ENCODE data around the gene CNTD1.
A peak's percentile ranks its signal among the peaks of the same experiment; 100 is the strongest.

The CNTD1 gene, protein sequence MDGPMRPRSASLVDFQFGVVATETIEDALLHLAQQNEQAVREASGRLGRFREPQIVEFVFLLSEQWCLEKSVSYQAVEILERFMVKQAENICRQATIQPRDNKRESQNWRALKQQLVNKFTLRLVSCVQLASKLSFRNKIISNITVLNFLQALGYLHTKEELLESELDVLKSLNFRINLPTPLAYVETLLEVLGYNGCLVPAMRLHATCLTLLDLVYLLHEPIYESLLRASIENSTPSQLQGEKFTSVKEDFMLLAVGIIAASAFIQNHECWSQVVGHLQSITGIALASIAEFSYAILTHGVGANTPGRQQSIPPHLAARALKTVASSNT

DNA sequence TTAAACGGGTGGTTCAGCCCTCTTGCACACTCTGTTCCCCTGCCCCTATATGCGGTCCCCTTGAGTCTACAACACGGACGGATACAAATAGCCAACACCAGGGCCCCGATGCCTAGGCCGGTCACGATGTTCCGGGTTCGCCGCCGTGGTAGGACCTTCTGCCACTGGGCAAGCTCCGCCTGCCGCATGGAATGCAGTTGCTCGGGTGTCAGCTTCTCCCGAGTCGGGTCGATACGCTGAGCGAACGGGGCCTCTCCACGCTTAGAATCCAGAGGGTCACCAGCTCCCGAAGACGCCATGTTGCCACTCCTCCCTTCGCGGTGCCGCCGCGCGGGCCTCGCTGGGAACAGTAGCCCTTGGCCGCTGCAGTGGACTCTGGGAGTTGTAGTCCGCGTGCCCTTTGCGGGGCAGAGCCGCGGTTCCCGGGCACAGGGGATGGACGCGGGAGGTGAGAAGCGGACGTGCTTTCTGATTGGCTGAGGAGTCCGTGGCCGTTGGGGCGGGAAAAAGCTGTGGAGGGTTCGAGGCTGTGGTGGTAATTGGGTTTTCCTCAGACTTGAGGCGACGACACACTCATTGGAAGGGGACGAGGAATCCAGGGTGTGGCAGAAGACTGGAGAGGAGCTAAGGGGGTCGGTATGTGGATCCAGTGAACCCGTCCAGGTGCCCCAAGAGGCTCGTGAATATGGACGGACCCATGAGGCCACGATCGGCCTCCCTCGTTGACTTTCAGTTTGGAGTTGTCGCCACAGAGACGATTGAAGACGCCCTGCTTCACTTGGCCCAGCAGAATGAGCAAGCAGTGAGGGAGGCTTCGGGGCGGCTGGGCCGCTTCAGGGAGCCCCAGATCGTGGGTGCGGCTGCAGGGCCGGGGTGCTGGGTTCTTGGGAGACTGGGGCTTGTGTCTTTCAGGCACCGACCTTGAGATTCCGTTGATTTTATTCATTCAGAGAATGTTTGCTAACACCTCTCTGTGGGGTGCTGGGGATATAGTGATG lies at the start of gene CNTD1, which contains the start of gene COA3:
CNTD1 (plus strand) TSS at position 479 of the 998 bp plus-strand sequence; CDS start at position 686, 207 bp downstream.
COA3 (minus strand) TSS at position 322 of the 998 bp plus-strand sequence; CDS start at position 299, 23 bp downstream.
- Histone ChIP-seq H3K27ac (ENCODE audit: poor library complexity, severe bottlenecking) (peak within 1 kb of the TSS; percentile 24), H3K36me3 (ENCODE audit: low read depth) (peaks cover 8% of the 10 kb centered on the region; the same call in 1 of the 2 replicates), H3K4me1 (ENCODE audit: insufficient read depth, poor library complexity, severe bottlenecking) (peaks cover 9% of the 10 kb centered on the region), H3K27me3 (ENCODE audit: insufficient read depth, poor library complexity, severe bottlenecking) (no peaks in the 10 kb centered on the region), H3K4me3 (ENCODE audit: severe bottlenecking) (peak within 1 kb of the TSS; percentile 60), H3K9me3 (ENCODE audit: severe bottlenecking) (no peaks in the 10 kb centered on the region)
- ATAC-seq (ENCODE audit: low read depth) = peak; percentile 98
- DNase-seq (ENCODE audit: low spot score) = peak; percentile 87
- TF ChIP-seq, protein P1, sequence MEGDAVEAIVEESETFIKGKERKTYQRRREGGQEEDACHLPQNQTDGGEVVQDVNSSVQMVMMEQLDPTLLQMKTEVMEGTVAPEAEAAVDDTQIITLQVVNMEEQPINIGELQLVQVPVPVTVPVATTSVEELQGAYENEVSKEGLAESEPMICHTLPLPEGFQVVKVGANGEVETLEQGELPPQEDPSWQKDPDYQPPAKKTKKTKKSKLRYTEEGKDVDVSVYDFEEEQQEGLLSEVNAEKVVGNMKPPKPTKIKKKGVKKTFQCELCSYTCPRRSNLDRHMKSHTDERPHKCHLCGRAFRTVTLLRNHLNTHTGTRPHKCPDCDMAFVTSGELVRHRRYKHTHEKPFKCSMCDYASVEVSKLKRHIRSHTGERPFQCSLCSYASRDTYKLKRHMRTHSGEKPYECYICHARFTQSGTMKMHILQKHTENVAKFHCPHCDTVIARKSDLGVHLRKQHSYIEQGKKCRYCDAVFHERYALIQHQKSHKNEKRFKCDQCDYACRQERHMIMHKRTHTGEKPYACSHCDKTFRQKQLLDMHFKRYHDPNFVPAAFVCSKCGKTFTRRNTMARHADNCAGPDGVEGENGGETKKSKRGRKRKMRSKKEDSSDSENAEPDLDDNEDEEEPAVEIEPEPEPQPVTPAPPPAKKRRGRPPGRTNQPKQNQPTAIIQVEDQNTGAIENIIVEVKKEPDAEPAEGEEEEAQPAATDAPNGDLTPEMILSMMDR (IDR thresholded peaks at IDR 0.05; ENCODE audit: poor library complexity, severe bottlenecking) = no peak

DNA sequence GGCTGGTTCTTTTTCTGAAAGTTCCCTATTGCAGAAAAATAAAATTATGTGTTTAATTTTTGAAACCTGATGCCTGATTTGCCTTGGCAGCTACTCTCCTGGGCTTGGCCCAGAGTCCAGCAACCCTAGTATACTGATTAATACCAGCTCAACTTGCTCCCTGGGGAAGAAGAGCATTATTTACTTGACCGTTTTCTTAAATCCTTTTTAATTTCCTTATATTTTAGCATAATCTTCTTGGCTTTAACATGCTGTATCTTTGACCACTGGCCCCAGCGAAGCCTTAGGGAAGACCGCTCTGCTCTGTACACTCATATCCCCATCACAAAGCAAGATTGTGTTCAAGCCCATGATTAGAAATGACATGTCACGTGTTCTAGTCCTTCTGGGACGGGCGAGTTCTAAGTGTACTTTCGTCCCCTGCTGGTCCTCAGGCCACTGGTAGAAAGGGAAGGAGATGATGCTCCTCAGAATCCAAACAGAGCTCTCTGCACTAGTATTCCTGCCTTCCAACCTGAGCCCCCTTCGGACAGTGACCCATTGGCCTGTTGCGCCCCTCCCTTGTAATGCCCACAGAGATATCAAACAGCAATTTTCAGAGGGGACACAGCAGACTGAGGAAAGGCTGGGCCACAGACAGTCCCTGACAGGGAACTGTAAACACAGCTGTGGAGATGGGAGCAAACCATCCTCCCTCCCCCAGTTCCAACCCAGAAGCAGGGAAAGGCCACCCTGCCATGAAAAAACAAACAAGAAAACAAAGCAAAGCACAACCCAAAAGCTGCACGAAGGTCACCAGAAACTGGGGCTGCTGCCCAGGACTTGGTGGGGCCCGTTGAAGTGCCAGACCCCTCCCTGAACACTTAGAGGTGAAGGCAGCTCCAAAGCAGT lies 49.5 kb upstream of the CNTD1 start:
- H3K4me3 ChIP-seq (ENCODE audit: severe bottlenecking) = no peak overlapping the region
- peaks cover 4% of the 10 kb centered on the region for H3K4me1 ChIP-seq (ENCODE audit: insufficient read depth, poor library complexity, severe bottlenecking)

DNA sequence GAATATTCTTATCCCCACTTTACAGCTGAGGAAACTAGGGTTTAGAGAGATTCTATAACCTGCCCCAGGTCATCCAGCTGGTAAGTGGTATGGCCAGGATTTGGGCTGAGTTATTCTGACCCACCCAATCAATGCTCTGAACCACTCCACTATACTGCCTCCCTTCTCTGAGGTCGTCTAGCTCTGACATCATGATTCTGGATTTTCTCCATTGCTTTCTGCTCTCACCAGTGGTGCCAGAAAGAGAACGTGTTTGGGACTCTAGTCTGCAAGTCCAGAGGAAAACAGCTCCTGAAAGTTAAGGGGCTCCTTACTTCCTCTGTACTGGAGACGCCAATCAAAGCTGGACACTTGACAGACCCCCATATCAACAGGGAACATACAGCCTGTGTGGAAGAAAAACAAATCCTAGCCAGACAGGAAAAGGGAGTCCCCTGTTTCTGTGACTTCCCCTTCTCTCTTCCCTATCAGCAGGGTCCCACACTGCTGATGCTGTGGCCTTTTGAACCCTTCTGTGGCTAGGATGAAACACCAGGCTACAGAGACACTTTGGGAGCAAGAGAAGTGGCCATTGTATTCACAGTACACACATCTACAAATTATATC lies 47.8 kb upstream of the CNTD1 start:
- TF ChIP-seq, protein P1 (IDR thresholded peaks at IDR 0.05; ENCODE audit: poor library complexity, severe bottlenecking) = no peak
- no peak for DNase-seq (ENCODE audit: low spot score)

More for the DNA sequence above, 49.5 kb upstream of the CNTD1 start:
- H3K27ac ChIP-seq (ENCODE audit: poor library complexity, severe bottlenecking) = no peak overlapping the region
- ATAC-seq (ENCODE audit: low read depth) (no peak), DNase-seq (ENCODE audit: low spot score) (no peak)
- TF ChIP-seq, protein P1 (IDR thresholded peaks at IDR 0.05; ENCODE audit: poor library complexity, severe bottlenecking) = no peak
- no peaks in the 10 kb centered on the region for H3K9me3 ChIP-seq (ENCODE audit: severe bottlenecking)
- H3K36me3 ChIP-seq (ENCODE audit: low read depth) = no peaks in the 10 kb centered on the region
- H3K27me3 ChIP-seq (ENCODE audit: insufficient read depth, poor library complexity, severe bottlenecking) = no peaks in the 10 kb centered on the region

DNA sequence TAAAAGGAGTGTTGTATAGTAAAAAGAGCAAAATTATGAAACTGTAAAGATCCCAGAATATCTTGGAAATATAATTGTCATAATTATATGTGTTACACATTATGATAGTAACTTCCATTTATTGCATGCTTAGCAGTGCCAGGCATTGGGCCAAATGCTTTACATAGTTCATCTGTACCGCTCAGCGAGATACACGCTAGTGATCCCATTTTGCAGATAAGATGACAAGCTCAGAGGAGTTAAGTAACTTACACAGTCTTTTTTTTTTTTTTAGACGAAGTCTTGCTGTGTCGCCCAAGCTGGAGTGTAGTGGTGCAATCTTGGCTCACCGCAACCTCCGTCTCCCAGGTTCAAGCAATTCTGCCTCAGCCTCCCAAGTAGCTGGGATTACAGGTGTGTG lies 47.0 kb upstream of the CNTD1 start:
- ATAC-seq (ENCODE audit: low read depth) = no peak
- no peaks in the 10 kb centered on the region for H3K36me3 ChIP-seq (ENCODE audit: low read depth)
- no peak overlapping the region for H3K4me3 ChIP-seq (ENCODE audit: severe bottlenecking)
- H3K27me3 ChIP-seq (ENCODE audit: insufficient read depth, poor library complexity, severe bottlenecking) = no peaks in the 10 kb centered on the region
- TF ChIP-seq, protein P1 (IDR thresholded peaks at IDR 0.05; ENCODE audit: poor library complexity, severe bottlenecking) = no peak
- H3K27ac ChIP-seq (ENCODE audit: poor library complexity, severe bottlenecking) = no peak overlapping the region
- no peaks in the 10 kb centered on the region for H3K9me3 ChIP-seq (ENCODE audit: severe bottlenecking)
- DNase-seq (ENCODE audit: low spot score) = no peak
- no peaks in the 10 kb centered on the region for H3K4me1 ChIP-seq (ENCODE audit: insufficient read depth, poor library complexity, severe bottlenecking)

More for the DNA sequence above, 47.8 kb upstream of the CNTD1 start:
- H3K27ac ChIP-seq (ENCODE audit: poor library complexity, severe bottlenecking) = no peak overlapping the region
- H3K36me3 ChIP-seq (ENCODE audit: low read depth) = no peaks in the 10 kb centered on the region
- H3K9me3 ChIP-seq (ENCODE audit: severe bottlenecking) = no peaks in the 10 kb centered on the region
- H3K27me3 ChIP-seq (ENCODE audit: insufficient read depth, poor library complexity, severe bottlenecking) = no peaks in the 10 kb centered on the region
- ATAC-seq (ENCODE audit: low read depth) = no peak
- H3K4me3 ChIP-seq (ENCODE audit: severe bottlenecking) = no peak overlapping the region
- H3K4me1 ChIP-seq (ENCODE audit: insufficient read depth, poor library complexity, severe bottlenecking) = no peaks in the 10 kb centered on the region
